AG20443 (cell line): ENCODE measurements around the gene CNKSR3.

Experiments
- DNase-seq: peaks from one replicate; pipeline ENCODE4 v3.0.0; 2012; ENCODE audit warnings: low spot score, mixed read lengths

The CNKSR3 gene

DNA sequence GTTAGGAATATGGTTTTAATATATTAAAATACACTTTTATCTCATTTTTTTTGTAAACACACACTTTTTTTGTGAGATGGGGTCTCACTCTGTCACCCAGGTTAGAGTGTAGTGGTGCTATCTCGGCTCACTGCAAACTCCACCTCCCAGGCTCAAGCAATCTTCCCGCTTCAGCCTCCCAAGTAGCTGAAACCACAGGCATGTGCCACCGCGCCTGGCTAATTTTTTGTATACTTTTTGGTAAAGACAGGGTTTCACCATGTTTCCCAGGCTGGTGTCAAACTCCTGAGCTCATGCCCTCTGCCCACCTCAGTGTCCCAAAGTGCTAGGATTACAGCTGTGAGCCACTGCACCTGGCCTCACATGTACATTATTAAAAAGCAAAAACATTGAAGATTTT is 164.7 kb downstream of the CNKSR3 start:
- no peak for DNase-seq

DNA sequence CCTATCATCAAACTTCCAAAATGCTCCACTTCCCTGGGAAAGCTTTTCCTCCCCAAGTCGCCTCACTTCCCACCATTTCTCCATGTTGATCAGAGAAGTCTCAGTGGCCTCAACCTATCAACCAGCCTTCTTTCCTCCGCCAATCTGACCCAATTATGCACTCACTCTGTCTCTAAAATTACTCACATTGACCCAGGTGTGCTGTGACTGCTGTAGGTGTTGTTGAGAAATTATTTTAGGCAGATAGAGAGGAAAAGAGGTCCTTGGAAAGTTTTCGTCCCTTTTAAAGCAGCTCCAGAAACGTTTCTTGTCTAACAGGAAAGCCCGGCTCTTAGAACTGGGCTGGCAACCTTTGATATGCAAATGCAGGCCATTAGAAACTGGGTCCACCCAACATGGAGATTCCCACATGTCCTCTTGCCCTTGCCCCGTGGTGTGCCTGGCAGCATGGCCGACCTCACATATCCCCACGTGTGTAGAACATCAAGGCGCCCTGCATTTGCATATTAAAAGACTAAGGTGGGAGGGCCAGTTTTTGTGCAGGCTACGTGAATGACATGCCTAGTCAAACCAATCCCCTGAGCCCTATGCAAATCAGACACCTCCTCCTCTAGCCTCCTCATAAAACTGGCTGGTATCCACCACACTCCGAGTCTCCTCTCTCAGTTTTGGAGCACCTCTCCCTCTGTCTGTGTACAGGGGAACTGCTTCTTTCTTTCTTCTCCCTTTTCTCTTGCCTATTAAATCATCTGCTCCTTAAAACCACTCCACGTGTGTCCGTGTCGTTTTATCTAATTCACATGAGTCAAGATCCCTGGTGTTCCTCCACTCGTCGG is 166.8 kb downstream of the CNKSR3 start:
- DNase-seq = peak; percentile 43

DNA sequence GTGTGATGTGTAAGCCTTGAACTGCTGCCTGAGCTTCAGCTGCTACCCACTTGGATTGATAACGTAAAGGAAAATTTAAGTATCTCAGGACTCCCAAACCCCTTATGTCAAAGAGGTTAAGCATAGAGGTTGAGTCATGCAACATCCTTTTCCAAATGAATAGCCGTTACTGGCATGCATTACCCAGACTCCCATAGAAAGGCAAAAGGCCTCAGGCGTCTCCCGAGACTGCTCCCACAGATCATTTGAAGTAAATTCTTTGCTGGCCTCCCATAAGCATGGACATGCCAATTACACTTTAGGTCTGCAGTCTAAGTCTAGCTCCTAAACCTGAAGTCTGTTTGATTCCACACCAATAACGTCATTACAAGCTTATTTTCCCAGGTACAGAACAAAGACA is 168.6 kb downstream of the CNKSR3 start:
- DNase-seq = no peak

- no peak for DNase-seq
Observed at GRCh38 chr6:154341336-154341735, 169.1 kb downstream of the CNKSR3 start.
